Adrenal gland (tissue), 5 donors: ENCODE results near the gene CD74.

ENCODE experiments used
- CTCF ChIP-seq, 6 experiments: fragments of 450-650 bp in 4 of 6; fragments of 200-600 bp in 2 of 6; sonication (generic) in 1 of 6; IDR thresholded peaks; 1 replicate in 5 of 6; 2 replicates in 1 of 6; pipeline versions ENCODE4 v1.5.1 to v1.8.0; 2016 to 2021; ENCODE audit warnings: antibody characterized with exemption in 6 of 6, mild to moderate bottlenecking in 2 of 6, moderate library complexity in 1 of 6
- POLR2A ChIP-seq, 2 donors: fragments of 450-650 bp; IDR thresholded peaks; one replicate each; pipeline ENCODE4 v1.6.1; 2017; ENCODE audit warnings: antibody characterized with exemption in 2 of 2, mild to moderate bottlenecking in 2 of 2, moderate library complexity in 1 of 2
- donor health status: DM: no; HTN: no; CAD: no.

DNA sequence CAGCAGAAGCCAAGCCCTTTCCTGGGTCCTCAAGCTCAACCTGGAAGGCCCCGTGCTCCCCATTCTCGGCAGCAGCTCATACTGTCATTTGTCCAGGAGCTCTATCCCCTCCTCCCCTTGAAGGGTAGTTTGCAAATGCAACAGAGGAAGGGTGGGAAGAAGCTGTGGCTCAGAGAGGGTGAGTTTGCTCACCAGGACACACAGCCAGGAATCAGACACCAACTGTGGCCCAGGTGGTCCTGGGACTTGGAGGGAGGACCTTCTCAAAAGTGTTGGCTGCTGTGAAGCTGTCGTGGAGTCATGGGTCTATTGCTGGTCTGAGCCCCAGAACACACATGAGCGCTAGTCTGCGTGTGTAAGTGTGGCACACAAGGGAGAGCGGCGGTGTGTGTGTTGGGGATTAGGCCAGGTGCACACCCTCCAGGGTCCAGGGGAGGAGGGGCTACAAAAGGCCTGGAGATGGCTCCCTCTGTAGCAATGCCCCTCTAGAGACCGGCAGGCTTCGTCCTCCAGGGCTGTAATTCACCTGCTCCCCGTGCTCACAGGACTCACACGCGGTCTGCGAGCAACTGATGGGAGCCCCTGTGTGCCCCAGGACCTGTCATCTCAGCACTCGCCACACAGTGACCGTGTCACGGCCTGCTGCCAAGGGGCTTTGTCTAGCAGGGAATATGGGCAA, 45.0 kb upstream of the CD74 start:
- TF ChIP-seq POLR2A (IDR thresholded peaks at IDR 0.05) (no peak), CTCF (IDR thresholded peaks at IDR 0.05) (no peak)
